Liver (tissue), 3 donors: ENCODE results near the gene KIF17.

Experiments
- ATF3 ChIP-seq: IDR thresholded peaks from 2 replicates; pipeline ENCODE4 v1.6.1; 2016; ENCODE audit warnings: antibody characterized with exemption
- CTCF ChIP-seq: fragments of 150-350 bp; IDR thresholded peaks from 2 replicates; pipeline ENCODE4 v1.5.1; 2017; ENCODE audit warnings: improper control_type of control experiment, low read depth, low read length; ENCODE audit not compliant: missing input control
- EGR1 ChIP-seq, 2 donors: IDR thresholded peaks; 2 replicates each; pipeline ENCODE4 v1.6.1; 2016 to 2018; ENCODE audit warnings: antibody characterized with exemption in 2 of 2, low read depth in 2 of 2
- GABPA ChIP-seq, 2 donors: IDR thresholded peaks in 1 of 2; conservative IDR thresholded peaks in 1 of 2; 2 replicates each; pipeline ENCODE4 v1.6.1; 2016; ENCODE audit warnings: antibody characterized with exemption in 2 of 2, mild to moderate bottlenecking in 1 of 2, moderate library complexity in 1 of 2
- JUND ChIP-seq, 2 donors: IDR thresholded peaks; 2 replicates each; pipeline ENCODE4 v1.6.1; 2016; ENCODE audit warnings: antibody characterized with exemption in 2 of 2
- RAD21 ChIP-seq, 2 donors: IDR thresholded peaks; 2 replicates each; pipeline ENCODE4 v1.6.1; 2016; ENCODE audit warnings: antibody characterized with exemption in 2 of 2, mild to moderate bottlenecking in 2 of 2
- RXRA ChIP-seq, 2 donors: IDR thresholded peaks; 2 replicates each; pipeline ENCODE4 v1.6.1; 2017 to 2018; ENCODE audit warnings: antibody characterized with exemption in 2 of 2, mild to moderate bottlenecking in 1 of 2
- SP1 ChIP-seq: IDR thresholded peaks from 2 replicates; pipeline ENCODE4 v1.6.1; 2018; ENCODE audit warnings: antibody characterized with exemption, mild to moderate bottlenecking
- TAF1 ChIP-seq: conservative IDR thresholded peaks from 2 replicates; pipeline ENCODE4 v1.6.1; 2016; ENCODE audit warnings: antibody characterized with exemption, mild to moderate bottlenecking
- YY1 ChIP-seq: IDR thresholded peaks from 2 replicates; pipeline ENCODE4 v1.6.1; 2016; ENCODE audit warnings: antibody characterized with exemption, mild to moderate bottlenecking
- TF ChIP-seq, protein P1 (sequence below): IDR thresholded peaks from 2 replicates; pipeline ENCODE4 v1.6.1; 2016; ENCODE audit warnings: antibody characterized with exemption
- TF ChIP-seq, protein P2 (sequence below): IDR thresholded peaks from 2 replicates; pipeline ENCODE4 v1.6.1; 2016; ENCODE audit warnings: antibody characterized with exemption
- donor health status: healthy.
- donor health status: healthy.

- TF ChIP-seq CTCF, result no peak
- no peak for TF ChIP-seq YY1
- no peak for TF ChIP-seq GABPA (IDR thresholded peaks at IDR 0.05 in 1 of 2, conservative IDR thresholded peaks at IDR 0.05 in 1 of 2)
- TF ChIP-seq RAD21 (IDR thresholded peaks at IDR 0.05), result no peak
- no peak for TF ChIP-seq JUND (IDR thresholded peaks at IDR 0.05)
- TF ChIP-seq, protein P1, sequence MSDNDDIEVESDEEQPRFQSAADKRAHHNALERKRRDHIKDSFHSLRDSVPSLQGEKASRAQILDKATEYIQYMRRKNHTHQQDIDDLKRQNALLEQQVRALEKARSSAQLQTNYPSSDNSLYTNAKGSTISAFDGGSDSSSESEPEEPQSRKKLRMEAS, result no peak
- TF ChIP-seq TAF1, result no peak
- TF ChIP-seq RXRA (IDR thresholded peaks at IDR 0.05), result no peak
- TF ChIP-seq SP1, result no peak
- TF ChIP-seq EGR1 (IDR thresholded peaks at IDR 0.05; ENCODE audit: low read depth in 2 of 2), result no peak
- no peak for TF ChIP-seq ATF3
- TF ChIP-seq, protein P2, sequence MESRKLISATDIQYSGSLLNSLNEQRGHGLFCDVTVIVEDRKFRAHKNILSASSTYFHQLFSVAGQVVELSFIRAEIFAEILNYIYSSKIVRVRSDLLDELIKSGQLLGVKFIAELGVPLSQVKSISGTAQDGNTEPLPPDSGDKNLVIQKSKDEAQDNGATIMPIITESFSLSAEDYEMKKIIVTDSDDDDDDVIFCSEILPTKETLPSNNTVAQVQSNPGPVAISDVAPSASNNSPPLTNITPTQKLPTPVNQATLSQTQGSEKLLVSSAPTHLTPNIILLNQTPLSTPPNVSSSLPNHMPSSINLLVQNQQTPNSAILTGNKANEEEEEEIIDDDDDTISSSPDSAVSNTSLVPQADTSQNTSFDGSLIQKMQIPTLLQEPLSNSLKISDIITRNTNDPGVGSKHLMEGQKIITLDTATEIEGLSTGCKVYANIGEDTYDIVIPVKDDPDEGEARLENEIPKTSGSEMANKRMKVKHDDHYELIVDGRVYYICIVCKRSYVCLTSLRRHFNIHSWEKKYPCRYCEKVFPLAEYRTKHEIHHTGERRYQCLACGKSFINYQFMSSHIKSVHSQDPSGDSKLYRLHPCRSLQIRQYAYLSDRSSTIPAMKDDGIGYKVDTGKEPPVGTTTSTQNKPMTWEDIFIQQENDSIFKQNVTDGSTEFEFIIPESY, result no peak
These were observed 1.6 kb downstream of the KIF17 start for GRCh38 chr1:20716232-20716631.
